ENCODE data around the gene UXT.
"Not testable (repeated sequence)": the region's sequence is repeated elsewhere in the genome, so short reads cannot be mapped to it uniquely, and the experiment has no call there.

Gene UXT

GRCh38 chrX:47658684-47659420, at the start of gene UXT:
Gene UXT (minus strand): TSS chrX:47659180. CDS start chrX:47658927, 253 bp downstream.
- DNase-seq, result peak; percentile 93

DNA sequence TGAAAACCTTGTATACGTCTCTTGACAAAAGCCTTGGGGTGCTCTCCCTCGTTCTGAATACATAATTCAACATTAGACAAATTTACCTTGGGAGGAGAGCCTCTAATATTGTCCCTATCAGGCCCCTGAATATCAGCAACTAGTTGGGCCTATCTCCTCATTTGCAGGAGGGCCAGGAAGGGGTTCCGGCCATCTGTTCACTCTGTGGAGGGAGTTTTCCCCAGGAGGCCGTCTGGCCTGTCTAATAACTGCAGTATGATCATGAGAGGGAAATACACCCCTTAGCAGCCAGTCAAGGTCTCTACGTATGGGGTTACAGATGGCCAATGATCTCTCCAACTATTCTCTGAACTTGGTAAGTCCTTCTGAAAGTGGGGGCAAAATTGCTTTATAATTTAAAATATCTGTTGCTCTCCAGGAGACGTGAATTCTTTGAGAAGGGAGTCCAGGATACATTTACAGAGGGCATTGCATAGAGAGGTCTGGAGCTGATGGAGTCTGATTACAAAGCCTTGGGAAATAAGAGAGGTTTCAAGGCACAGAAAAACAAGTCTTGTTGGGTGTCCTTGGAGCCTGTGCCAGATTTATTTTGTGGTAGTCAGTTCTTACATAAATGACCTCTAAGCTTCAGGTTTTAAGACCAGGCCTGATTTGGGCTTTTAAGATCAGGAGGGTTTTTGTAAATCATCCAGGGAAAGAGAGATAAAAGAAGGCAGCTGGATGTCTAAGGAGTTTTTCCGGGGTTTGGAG, 48.2 kb upstream of the UXT start:
- peak; percentile 41 for DNase-seq

- no peak for DNase-seq
Measured at GRCh38 chrX:47706575-47706974, 47.6 kb upstream of the UXT start.

GRCh38 chrX:47704736-47705135, 45.8 kb upstream of the UXT start:
- DNase-seq, result no peak

DNA sequence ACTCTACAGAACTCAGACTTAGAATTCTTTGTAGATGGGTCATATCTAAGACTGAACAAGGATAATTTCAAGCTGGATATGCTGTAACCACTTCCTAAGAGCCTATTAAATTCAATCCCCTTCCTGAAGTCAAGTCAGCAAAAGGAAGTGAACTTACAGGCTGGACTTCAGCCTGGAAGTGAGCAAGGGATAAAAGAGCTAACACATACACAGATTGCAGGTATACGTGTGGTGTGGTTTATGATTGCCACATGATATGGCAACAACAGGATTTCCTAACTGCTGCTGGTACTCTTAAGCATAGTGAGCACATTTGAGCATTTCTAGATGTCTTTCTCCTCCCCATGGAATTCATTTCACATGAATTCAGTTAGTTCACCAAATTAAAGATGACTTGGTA, 38.2 kb upstream of the UXT start:
- no peak for DNase-seq

DNA sequence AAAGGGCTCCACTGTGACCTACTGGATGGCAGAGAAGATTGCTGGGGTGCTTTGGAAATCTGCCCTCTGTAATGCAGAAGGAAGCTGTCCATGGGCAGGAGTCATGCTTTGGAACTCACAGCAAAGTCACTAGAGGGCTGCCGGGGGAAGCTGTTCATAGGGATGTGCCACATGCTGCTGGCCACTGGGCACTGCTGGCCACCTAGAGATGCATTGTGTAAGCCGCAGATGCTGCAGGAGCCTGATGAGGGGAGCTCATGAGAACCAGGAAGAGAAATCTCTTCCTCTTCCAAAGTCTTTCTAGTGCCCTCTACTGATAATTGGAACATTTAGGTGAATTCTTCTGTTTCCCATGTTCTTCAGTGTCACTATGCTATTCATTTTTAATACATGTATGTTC, 31.2 kb upstream of the UXT start:
- DNase-seq, result no peak

DNA sequence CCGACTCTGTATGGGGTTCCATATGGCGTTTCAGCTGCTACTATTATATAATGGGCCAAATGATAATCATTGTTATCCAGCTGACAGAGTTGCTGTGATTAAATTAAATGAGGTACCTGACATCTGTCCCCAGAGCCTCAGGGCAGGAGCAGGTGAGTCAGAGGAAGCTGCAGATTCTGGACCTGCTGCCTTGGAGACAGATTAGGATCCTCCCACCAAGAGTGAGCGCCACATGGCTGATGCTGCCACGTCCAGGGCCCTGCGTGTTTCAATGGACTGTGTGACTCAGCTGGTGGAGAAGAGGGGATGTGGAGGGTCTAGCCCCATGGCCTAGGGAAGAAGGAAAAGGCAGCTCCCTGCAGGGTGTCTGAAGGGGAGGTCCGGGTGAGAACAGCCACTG, 28.3 kb upstream of the UXT start:
- no peak for DNase-seq

GRCh38 chrX:47683829-47684205, 24.8 kb upstream of the UXT start:
- DNase-seq, result no peak

DNA sequence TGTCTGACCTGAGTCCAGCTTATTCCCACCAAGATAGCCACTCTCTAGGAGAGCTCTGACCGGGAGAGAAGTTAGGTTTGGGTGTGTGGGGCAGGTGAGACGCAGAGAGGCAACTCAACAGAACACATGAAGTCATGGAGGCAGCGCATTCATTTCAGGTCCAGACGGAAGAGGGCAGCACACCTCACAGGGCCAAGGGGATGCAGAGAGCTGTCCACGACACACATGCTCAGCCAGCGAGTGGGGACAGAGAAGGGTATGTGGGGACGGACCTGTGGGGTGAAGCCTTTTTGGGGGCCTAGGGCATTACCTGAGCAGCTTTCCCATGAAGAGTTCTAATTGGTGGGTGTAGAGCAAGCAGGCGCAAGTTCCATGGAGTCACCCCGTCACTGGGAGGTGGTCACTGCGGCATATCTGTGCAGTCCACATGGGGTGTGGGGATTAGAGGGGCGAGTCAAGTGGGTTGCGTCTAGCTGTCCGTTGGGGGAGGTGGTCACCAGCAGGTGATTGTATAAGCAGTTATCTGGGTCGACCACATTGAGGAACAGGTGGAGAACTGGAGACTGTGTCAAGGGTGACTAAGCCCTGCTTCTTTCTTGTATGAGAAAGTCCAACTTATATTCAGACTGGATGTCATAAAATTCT, 24.3 kb upstream of the UXT start:
- no peak for DNase-seq

GRCh38 chrX:47675959-47676859, 17.2 kb upstream of the UXT start:
- not testable (repeated sequence) for DNase-seq

GRCh38 chrX:47674776-47675175, 15.8 kb upstream of the UXT start:
- no peak for DNase-seq

- DNase-seq, result not testable (repeated sequence)
Measured at GRCh38 chrX:47665797-47666196, 6.8 kb upstream of the UXT start.

DNA sequence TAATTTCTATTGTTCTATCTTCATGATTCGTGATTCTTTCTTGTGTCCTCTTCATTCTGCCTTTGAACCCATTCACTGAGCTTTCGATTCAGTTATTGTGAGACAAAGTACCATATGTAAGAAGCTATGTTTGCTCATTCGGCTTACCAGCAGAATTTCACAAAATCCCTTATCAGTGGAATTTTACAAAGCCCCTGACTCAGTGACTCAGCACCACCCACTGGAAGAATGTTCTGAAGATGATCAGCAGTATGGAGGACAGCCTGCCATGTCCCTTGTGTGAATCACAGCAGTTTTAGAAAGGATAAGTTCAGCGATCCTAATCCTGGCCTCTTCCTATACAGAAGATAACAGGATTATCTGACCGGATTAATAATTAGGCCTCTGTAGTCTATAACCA, 5.8 kb upstream of the UXT start:
- no peak for DNase-seq

DNA sequence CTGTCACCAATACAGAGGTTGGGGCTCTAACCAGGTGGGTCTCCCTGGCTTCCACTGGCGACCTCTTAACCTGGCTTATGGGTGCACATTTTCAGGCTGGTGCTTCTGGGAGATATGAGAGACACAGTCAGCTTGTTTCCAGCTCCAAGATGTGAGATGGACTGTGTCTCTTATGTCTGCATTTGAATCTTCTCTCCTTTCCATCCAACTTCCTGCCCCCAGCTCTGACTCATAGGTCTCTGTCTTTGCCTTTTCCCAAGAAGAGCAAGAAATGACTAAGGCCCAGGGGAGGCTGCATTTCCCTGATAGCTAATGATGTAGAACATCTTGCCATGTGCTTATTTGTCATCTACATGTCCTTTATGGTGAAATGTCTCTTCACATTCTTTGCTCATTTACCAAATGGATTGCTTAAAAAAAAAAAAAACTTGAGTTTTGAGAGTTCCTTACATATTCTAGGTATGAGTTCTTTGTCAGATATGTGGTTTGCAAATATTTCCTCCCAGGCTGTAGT, 3.2 kb upstream of the UXT start:
- DNase-seq, result no peak

- no peak for DNase-seq
Measured at GRCh38 chrX:47661539-47661938, 2.6 kb upstream of the UXT start.

DNA sequence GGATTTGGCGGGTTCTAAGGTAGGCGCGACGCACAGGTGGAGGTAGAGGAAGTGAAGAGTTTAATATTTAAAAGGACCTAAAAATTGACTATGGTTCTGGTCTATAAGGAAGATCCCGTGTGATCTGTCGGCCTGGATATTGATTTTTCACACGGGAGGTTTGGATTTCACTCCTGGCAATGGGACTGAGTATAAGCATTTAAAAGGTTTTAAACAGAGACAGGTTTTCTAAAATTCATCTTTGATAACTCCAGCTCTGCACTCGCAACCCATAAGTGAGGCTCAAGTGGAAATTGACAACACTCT, 394 bp upstream of the UXT start:
- DNase-seq, result no peak

DNA sequence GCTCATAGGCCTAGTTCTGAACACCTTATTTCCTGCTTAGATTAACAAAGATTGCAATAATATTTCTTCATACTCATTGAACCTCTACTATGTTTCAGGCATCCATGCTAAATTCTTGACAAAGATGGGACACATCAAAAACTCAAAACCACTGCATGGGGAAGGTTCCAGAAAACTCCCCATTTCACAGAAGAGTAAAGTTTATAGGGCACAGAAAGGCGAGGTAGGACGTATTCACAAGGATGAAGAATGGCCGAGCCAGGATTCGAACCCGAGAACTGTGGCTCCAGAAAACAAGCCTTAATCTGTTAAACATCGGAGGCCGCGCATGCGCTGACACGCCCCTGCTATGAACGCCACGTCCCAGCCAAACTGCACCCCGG, 688 bp downstream of the UXT start:
- no peak for DNase-seq

GRCh38 chrX:47651043-47651905, 7.7 kb downstream of the UXT start:
- DNase-seq, result no peak

GRCh38 chrX:47650164-47651042, 8.6 kb downstream of the UXT start, which contains the start of gene ELK1:
Gene ELK1 (minus strand): TSS chrX:47650563. CDS start chrX:47641441, 9,122 bp downstream.
- DNase-seq, result peak; percentile 98

DNA sequence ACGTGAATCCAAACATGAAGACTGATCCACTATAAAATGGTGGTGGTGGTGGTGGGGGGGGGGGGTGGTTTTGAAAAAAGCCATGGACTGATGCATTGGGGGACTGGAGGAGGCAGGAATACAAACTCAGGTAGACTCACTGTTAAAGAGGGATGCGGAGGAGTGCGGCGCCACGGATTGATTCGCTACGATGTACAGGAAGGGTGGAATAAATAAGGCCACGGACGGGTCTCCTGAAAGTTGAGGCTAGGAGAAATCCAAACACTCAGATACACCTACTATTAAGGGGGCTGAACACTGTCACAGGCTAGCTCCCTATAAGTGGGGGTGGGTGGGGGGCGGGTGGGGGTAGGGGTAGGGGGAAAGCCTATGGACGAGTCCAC, 9.2 kb downstream of the UXT start:
- no peak for DNase-seq

- DNase-seq, result no peak
Measured at GRCh38 chrX:47649271-47649670, 9.7 kb downstream of the UXT start.
